HG02885 (cell line): Measurements from ENCODE around the gene DALRD3.

Experiments used
- ATAC-seq: cut with Tn5 transposase; IDR thresholded peaks from one replicate; pipeline ENCODE4 v1.9.1; 2021; ENCODE audit warnings: mild to moderate bottlenecking; ENCODE audit not compliant: unreplicated experiment, poor library complexity

The DALRD3 gene

DNA sequence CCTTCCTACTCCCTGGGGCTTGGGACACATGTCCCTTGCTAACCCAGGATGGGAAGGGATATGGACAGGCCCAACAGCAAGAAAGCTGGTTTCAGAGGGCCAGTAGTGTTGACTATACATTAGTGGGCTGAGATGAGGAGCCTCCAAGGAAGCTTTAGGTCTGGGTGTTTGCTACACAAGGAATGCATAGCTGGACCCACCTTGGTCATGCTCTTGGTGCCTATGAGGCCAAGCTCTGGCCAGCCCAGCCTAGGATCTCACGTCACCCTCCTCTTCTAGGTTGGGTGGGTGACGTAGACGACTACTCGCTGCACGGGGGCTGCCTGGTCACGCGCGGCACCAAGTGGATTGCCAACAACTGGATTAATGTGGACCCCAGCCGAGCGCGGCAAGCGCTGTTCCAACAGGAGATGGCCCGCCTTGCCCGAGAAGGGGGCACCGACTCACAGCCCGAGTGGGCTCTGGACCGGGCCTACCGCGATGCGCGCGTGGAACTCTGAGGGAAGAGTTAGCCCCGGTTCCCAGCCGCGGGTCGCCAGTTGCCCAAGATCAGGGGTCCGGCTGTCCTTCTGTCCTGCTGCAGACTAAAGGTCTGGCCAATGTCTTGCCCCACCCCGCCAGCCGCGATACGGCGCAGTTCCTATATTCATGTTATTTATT is 11.8 kb downstream of the DALRD3 start:
- ATAC-seq: peak; percentile 4

DNA sequence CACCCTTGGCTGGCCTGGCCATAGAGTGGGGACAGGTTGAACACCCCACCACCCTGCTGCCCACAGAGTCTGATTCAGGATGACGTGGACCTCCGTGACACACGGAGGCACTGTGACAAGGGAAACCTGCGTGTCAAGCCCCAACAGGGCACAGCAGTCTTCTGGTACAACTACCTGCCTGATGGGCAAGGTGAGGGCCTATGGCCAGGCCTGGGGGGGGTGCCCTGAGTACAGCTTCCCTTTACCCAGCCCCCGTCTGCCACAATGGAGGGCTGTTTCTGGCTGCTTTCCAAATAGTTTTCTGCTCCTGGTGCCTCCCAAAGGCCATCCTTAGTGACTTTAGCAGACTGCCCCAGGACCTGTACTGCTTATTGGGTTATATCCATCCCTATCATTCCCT is 12.4 kb downstream of the DALRD3 start:
- no peak for ATAC-seq

DNA sequence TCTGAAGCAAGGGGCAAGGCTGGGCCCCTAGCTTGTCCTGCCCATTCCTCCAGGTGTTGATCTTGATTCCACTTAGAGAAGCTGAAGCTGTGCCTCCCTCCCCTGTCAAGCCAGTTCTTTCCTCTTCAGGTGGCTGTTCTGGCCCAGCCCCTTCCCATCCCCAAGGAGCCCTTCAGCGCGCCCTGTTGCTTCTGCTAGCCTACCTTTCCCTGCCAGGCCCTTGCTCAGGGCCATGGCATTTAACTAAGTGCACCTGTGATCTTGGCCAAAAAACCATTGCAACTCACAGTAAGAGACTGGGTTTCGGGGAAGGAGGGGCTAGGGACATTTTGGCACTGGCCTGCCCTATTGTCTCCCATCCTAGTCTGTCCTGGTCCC is 13.1 kb downstream of the DALRD3 start:
- ATAC-seq: no peak

GRCh38 chr3:49004352-49005302 is 13.8 kb downstream of the DALRD3 start:
- no peak for ATAC-seq

- no peak for ATAC-seq
Observed at GRCh38 chr3:49001155-49001554, 17.2 kb downstream of the DALRD3 start.

DNA sequence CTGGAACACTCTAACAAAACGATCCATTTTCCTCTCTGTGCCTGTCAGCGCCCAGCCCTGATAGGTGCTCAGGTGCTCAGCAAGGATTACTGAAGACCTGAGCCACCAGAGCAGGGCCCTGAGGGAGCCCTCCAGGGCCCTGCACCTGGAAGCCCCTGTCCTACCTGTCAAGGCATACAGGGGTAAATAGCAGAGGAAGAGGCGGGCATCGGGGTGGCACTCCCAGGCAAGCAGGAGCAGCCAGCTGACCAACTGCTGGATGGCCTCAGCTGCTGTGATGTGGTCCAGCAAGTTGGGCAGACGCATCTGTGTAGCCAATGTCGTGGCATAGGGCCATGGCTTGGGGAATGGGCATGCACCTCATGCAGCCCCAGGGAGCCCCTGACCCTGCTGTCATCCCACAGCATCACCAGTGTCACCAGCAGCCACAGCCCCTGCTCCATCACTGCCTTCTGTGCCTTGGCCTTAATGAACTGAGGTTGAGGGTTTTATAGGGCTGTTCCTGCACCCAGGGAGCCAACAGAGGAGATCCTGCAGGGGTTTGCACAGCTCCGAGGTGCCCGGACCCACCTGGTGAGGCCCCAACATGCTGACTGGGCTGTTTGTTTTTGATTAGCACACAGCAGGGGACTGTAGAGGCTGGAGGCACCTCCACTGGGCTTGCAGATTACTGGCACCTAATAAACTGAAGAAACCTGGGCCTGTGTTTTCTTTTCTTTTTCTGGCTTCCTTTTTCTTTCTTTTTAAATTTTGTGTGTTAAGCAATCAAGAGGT is 19.1 kb downstream of the DALRD3 start:
- no peak for ATAC-seq

- no peak for ATAC-seq
Observed at GRCh38 chr3:48997714-48998637, 20.4 kb downstream of the DALRD3 start.

- no peak for ATAC-seq
Observed at GRCh38 chr3:48997102-48997635, 21.2 kb downstream of the DALRD3 start.

DNA sequence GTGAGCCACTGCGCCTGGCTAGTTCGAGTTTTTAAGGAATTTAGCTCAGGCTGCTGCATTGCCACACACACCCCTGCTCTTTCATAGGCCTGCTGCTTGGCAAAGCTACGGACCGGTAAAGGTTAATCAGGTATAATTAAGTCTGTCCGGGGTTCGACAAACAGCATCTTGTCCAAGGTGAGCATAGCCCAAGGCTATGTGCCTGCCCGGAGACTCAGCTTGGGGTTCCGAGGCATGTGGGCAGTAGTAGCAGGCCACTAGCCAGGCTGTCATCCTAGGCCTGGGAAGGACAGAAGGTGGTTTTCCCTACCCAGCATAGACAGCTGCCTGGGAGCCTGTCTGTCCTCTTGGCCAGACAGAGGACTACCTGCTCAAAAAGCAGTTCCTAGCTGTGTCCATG is 21.7 kb downstream of the DALRD3 start:
- no peak for ATAC-seq

- ATAC-seq: no peak
Observed at GRCh38 chr3:48993834-48994233, 24.5 kb downstream of the DALRD3 start.

GRCh38 chr3:48991851-48992545 is 26.4 kb downstream of the DALRD3 start:
- ATAC-seq: no peak

DNA sequence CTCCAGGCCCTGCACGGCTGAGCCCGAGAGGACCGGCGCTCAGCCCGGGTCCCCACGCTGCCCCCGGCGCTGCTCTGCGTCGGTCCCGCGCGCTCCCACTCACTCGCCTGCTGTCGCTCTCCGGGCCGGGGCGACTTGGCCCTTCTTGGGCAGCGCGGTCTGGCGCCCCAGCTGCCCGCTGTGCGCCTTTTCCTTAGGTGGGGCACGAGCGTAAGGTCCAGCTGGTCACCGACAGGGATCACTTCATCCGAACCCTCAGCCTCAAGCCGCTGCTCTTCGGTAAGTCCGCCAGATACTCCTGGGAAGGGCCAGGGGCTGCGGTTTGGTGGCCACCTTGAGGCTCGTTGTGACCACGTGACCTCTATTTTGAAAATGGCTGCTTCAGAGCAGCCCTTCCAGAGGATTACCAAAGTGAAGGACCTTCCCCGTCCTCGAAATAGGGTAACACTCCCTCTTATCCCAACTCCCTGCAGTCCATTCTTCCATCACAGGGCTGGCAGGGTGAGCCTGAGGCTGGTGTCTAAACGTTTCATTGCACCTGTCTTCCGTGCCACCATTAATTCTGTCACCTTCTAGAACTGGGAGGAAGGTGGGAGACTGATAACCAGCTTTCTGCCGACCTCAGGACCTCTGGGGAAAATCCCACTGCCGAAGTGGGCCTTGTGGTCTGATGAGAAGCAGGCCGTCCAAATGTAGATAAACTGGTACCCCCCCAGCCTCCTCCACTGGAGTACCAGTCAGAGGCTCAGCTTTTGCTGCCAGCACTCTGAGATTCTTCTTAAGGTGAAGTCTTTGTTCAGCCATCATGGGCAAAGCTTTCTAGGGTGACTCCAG is 27.5 kb downstream of the DALRD3 start:
- ATAC-seq: peak; percentile 22

- peak; percentile 60 for ATAC-seq
Observed at GRCh38 chr3:48989796-48990635, 28.4 kb downstream of the DALRD3 start, which contains the start of gene P4HTM. TSS of gene P4HTM (plus strand) at chr3:48990241. CDS start at chr3:48990257, 16 bp downstream.

DNA sequence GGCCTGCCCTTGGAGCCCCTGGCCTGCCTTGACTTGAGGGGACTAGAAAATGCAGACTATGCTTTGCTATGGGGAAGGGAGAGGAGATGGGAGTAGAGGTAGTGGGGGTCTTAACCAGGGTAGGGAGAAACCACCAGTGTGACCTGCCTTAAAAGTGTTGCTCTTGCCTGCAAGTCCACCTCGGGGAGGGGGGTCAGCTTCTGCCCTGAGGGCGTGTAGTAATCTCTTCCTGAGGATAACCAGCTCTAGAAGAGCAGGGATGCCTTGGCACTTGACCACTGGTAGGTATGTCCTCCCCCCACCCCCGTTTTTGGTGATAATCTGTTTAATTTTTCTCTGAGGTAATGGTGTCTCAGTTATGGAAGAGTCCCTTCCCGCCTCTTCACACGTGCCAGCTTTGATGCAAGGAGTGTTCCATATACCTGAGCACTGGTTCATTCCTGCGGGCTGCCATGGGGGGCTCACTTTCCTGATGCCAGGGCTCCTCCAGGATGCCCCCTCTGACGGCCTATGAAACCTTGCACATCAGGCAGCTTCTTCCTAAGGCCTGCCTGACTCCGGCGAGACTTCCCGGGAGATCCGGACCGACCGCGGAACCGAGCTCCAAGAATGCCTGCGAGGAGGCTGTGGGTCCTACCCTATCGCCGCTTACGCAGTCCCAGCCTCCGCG is 29.1 kb downstream of the DALRD3 start:
- no peak for ATAC-seq

- no peak for ATAC-seq
Observed at GRCh38 chr3:48985831-48986376, 32.5 kb downstream of the DALRD3 start.

- no peak for ATAC-seq
Observed at GRCh38 chr3:48984663-48985062, 33.7 kb downstream of the DALRD3 start.
